Kidney epithelial cell (primary cell): ENCODE results near the gene EIF2D. TPM values are rescaled to one million over a fixed set of nuclear protein-coding genes. Genes with fewer than 3 reads are reported as not detected.

Experiments used
- DNase-seq: peaks from one replicate; pipeline ENCODE4 v3.0.0-alpha.2; 2010; ENCODE audit warnings: low read depth
- H3K27me3 ChIP-seq: 2 replicates; pipeline ENCODE4 v1.6.0; 2011; ENCODE audit warnings: low read length; ENCODE audit not compliant: control insufficient read depth, insufficient read depth
- H3K36me3 ChIP-seq: 2 replicates; pipeline ENCODE4 v1.5.1; 2011; ENCODE audit warnings: low read length; ENCODE audit not compliant: control insufficient read depth, insufficient read depth
- H3K4me3 ChIP-seq: 2 replicates; pipeline ENCODE4 v1.5.1; 2011; ENCODE audit warnings: low read depth, mild to moderate bottlenecking, control low read depth, low read length
- CTCF ChIP-seq: IDR thresholded peaks from 2 replicates; pipeline ENCODE4 v1.5.1; 2011; ENCODE audit warnings: mild to moderate bottlenecking, moderate library complexity, low read length, control low read depth, inconsistent platforms; ENCODE audit not compliant: insufficient read depth, poor library complexity, severe bottlenecking
- total RNA-seq: library from RNA; depleted of rRNA; stranded (reverse); fragments of >200 nt; gene quantifications from 2 replicates; pipeline ENCODE4 v1.2.3, GENCODE V29; 2015

The EIF2D gene
- total RNA-seq, 1 donor from 2014 or later, result 55.4 TPM

GRCh38 chr1:206608108-206608698 is 4.1 kb downstream of the EIF2D start:
- no peak for DNase-seq
- Histone ChIP-seq H3K36me3 (no peaks in the 10 kb centered on the region), H3K4me3 (no peak overlapping the region), H3K27me3 (no peaks in the 10 kb centered on the region)
- peak; percentile 90 for TF ChIP-seq CTCF

- peak; percentile 57 for TF ChIP-seq CTCF
- no peak for DNase-seq
- H3K36me3 ChIP-seq, result no peaks in the 10 kb centered on the region
- H3K4me3 ChIP-seq, result no peak overlapping the region
- no peaks in the 10 kb centered on the region for H3K27me3 ChIP-seq
These were observed 5.4 kb downstream of the EIF2D start for GRCh38 chr1:206606867-206607266.

GRCh38 chr1:206604861-206605260 is 7.4 kb downstream of the EIF2D start:
- Histone ChIP-seq H3K27me3 (no peaks in the 10 kb centered on the region), H3K4me3 (no peak overlapping the region), H3K36me3 (no peaks in the 10 kb centered on the region)
- no peak for DNase-seq
- no peak for TF ChIP-seq CTCF

GRCh38 chr1:206600527-206600926 is 11.7 kb downstream of the EIF2D start:
- TF ChIP-seq CTCF, result no peak
- Histone ChIP-seq H3K36me3 (no peaks in the 10 kb centered on the region), H3K4me3 (no peak overlapping the region), H3K27me3 (no peaks in the 10 kb centered on the region)
- no peak for DNase-seq

- Histone ChIP-seq H3K4me3 (no peak overlapping the region), H3K27me3 (no peaks in the 10 kb centered on the region), H3K36me3 (no peaks in the 10 kb centered on the region)
- DNase-seq, result no peak
- no peak for TF ChIP-seq CTCF
These were observed 16.0 kb downstream of the EIF2D start for GRCh38 chr1:206596319-206596666.

- Histone ChIP-seq H3K36me3 (no peaks in the 10 kb centered on the region), H3K4me3 (no peak overlapping the region), H3K27me3 (no peaks in the 10 kb centered on the region)
- no peak for TF ChIP-seq CTCF
- DNase-seq, result no peak
These were observed 16.5 kb downstream of the EIF2D start for GRCh38 chr1:206595581-206596318.
